HepG2 (cell line): ENCODE measurements around the gene ATP7A. TPM values are rescaled to one million over a fixed set of nuclear protein-coding genes. Genes with fewer than 3 reads are reported as not detected.

Experiments used
- ARNT ChIP-seq: fragments of 450-650 bp; IDR thresholded peaks from 2 replicates; pipeline ENCODE4 v1.6.1; 2017
- ATAD3A ChIP-seq: sonication (generic); formaldehyde crosslinking; IDR thresholded peaks from 2 replicates; pipeline ENCODE4 v1.4.0; 2020; ENCODE audit warnings: missing genetic modification reagents
- KLF11 ChIP-seq: IDR thresholded peaks from 2 replicates; pipeline ENCODE4 v1.6.1; 2016; ENCODE audit warnings: missing compliant biosample characterization
- MED13 ChIP-seq: sonication (generic); formaldehyde crosslinking; IDR thresholded peaks from 2 replicates; pipeline ENCODE4 v1.5.0; 2020; ENCODE audit warnings: missing genetic modification reagents
- NR1H2 ChIP-seq: sonication (generic); formaldehyde crosslinking; IDR thresholded peaks from 2 replicates; pipeline ENCODE4 v1.8.1; 2022; ENCODE audit warnings: low read depth, missing genetic modification reagents, borderline replicate concordance
- SALL1 ChIP-seq: sonication (generic); formaldehyde crosslinking; IDR thresholded peaks from 2 replicates; pipeline ENCODE4 v1.8.0; 2022; ENCODE audit warnings: mild to moderate bottlenecking, missing genetic modification reagents
- SMAD3 ChIP-seq: sonication (generic); formaldehyde crosslinking; IDR thresholded peaks from 2 replicates; pipeline ENCODE4 v1.4.0; 2020; ENCODE audit warnings: missing genetic modification reagents
- SRSF9 ChIP-seq: fragments of 200-400 bp; formaldehyde crosslinking; IDR thresholded peaks from 2 replicates; pipeline ENCODE4 v1.6.1; 2018; ENCODE audit warnings: borderline replicate concordance, mild to moderate bottlenecking, low read depth, low read length; ENCODE audit not compliant: insufficient read depth, poor library complexity, severe bottlenecking
- STAG1 ChIP-seq: sonication (generic); formaldehyde crosslinking; IDR thresholded peaks from 2 replicates; pipeline ENCODE4 v1.4.0; 2020; ENCODE audit warnings: missing genetic modification reagents
- SUZ12 ChIP-seq: fragments of 150-350 bp; IDR thresholded peaks from 2 replicates; pipeline ENCODE4 v1.6.1; 2014; ENCODE audit warnings: low read depth, low read length
- ZFAT ChIP-seq: sonication (generic); formaldehyde crosslinking; conservative IDR thresholded peaks from 2 replicates; pipeline ENCODE4 v1.8.1; 2023; ENCODE audit warnings: missing genetic modification reagents, inconsistent platforms
- ZFP62 ChIP-seq: sonication (generic); formaldehyde crosslinking; IDR thresholded peaks from 2 replicates; pipeline ENCODE4 v1.4.0; 2020; ENCODE audit warnings: missing genetic modification reagents
- ZNF121 ChIP-seq: sonication (generic); formaldehyde crosslinking; IDR thresholded peaks from 2 replicates; pipeline ENCODE4 v1.5.0; 2020; ENCODE audit warnings: mild to moderate bottlenecking, missing genetic modification reagents
- ZNF607 ChIP-seq: sonication (generic); formaldehyde crosslinking; IDR thresholded peaks from 2 replicates; pipeline ENCODE4 v1.5.1; 2020; ENCODE audit warnings: missing genetic modification reagents, mild to moderate bottlenecking, borderline replicate concordance
- polyA plus RNA-seq, 8 experiments: library from polyadenylated mRNA; depleted of rRNA in 3 of 8; stranded (reverse) in 7 of 8; unstranded in 1 of 8; fragments of >200 nt; fragmentation: Illumina TruSeq in 4 of 8; extraction: Trizol in 4 of 8; gene quantifications; 2 replicates each; pipeline versions ENCODE4 v1.2.1 to v1.2.3, GENCODE V29; 2011 to 2016; ENCODE audit warnings: low read depth in 4 of 8, missing spikeins in 1 of 8, mixed read lengths in 1 of 8; ENCODE audit not compliant: insufficient read depth in 1 of 8
- total RNA-seq, 5 experiments: library from RNA; depleted of rRNA; stranded (reverse); fragments of >200 nt; fragmentation: Illumina TruSeq; extraction: Trizol; gene quantifications; 2 replicates each; pipeline ENCODE4 v1.2.3, GENCODE V29; 2016; ENCODE audit warnings: low read depth in 1 of 5
- TF ChIP-seq, protein P1 (sequence below): sonication (generic); formaldehyde crosslinking; conservative IDR thresholded peaks from 2 replicates; pipeline ENCODE4 v1.4.0; 2020; ENCODE audit warnings: missing genetic modification reagents
- TF ChIP-seq, protein P2 (sequence below): sonication (generic); formaldehyde crosslinking; IDR thresholded peaks from 2 replicates; pipeline ENCODE4 v1.4.0; 2020; ENCODE audit warnings: missing genetic modification reagents, borderline replicate concordance
- TF ChIP-seq, protein P3 (sequence below): sonication (generic); formaldehyde crosslinking; IDR thresholded peaks from 2 replicates; pipeline ENCODE4 v1.4.0; 2020; ENCODE audit warnings: missing genetic modification reagents
- TF ChIP-seq, protein P4 (sequence below): sonication (generic); formaldehyde crosslinking; IDR thresholded peaks from 2 replicates; pipeline ENCODE4 v1.5.1; 2020; ENCODE audit warnings: mild to moderate bottlenecking, missing genetic modification reagents, moderate library complexity

Gene ATP7A
- total and polyA plus RNA-seq, 2 of the 13 experiments (the other 11 are each of a cell fraction or from before 2014, with no cell fraction given), result 1.7 to 4.7 TPM

DNA sequence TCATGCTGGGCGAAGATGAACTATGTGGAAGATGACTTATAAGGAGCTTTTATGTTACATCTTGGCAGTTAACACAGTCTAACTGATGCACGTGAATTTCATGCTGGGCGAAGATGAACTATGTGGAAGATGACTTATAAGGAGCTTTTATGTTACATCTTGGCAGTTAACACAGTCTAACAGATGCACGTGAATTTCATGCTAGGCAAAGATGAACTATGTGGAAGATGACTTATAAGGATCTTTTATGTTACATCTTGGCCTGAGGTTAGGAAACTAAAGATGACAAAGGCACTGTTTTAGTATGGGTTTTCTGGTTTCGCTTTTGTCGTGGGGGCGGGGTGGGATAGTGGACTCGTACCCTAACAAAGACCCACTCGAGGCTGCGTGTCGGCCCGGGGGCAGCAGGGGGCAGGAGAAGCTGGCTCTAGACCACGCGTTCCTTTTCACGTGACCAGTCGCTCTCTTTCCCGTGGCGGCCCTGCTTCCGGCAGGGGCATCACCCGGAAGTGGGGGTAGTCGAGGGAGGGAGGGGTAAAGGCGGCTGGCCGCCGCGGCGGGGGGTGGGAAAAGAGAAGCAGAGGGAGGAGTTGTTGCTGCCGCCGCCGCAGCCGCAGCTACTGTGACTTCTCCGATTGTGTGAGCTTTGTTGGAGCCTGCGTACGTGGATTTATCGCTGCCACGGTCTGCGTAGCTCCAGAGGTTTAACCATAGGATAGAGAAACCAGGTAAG is at the start of gene ATP7A (continued):
- TF ChIP-seq, protein P1, sequence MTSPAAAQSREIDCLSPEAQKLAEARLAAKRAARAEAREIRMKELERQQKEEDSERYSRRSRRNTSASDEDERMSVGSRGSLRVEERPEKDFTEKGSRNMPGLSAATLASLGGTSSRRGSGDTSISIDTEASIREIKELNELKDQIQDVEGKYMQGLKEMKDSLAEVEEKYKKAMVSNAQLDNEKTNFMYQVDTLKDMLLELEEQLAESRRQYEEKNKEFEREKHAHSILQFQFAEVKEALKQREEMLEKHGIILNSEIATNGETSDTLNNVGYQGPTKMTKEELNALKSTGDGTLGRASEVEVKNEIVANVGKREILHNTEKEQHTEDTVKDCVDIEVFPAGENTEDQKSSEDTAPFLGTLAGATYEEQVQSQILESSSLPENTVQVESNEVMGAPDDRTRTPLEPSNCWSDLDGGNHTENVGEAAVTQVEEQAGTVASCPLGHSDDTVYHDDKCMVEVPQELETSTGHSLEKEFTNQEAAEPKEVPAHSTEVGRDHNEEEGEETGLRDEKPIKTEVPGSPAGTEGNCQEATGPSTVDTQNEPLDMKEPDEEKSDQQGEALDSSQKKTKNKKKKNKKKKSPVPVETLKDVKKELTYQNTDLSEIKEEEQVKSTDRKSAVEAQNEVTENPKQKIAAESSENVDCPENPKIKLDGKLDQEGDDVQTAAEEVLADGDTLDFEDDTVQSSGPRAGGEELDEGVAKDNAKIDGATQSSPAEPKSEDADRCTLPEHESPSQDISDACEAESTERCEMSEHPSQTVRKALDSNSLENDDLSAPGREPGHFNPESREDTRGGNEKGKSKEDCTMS, result no peak
- TF ChIP-seq ZNF121 (CRISPR knock-in tag), result no peak
- TF ChIP-seq, protein P2, sequence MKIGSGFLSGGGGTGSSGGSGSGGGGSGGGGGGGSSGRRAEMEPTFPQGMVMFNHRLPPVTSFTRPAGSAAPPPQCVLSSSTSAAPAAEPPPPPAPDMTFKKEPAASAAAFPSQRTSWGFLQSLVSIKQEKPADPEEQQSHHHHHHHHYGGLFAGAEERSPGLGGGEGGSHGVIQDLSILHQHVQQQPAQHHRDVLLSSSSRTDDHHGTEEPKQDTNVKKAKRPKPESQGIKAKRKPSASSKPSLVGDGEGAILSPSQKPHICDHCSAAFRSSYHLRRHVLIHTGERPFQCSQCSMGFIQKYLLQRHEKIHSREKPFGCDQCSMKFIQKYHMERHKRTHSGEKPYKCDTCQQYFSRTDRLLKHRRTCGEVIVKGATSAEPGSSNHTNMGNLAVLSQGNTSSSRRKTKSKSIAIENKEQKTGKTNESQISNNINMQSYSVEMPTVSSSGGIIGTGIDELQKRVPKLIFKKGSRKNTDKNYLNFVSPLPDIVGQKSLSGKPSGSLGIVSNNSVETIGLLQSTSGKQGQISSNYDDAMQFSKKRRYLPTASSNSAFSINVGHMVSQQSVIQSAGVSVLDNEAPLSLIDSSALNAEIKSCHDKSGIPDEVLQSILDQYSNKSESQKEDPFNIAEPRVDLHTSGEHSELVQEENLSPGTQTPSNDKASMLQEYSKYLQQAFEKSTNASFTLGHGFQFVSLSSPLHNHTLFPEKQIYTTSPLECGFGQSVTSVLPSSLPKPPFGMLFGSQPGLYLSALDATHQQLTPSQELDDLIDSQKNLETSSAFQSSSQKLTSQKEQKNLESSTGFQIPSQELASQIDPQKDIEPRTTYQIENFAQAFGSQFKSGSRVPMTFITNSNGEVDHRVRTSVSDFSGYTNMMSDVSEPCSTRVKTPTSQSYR (CRISPR knock-in tag), result peak; percentile 56; the same call in 1 of the 2 replicates
- TF ChIP-seq ZFP62 (CRISPR knock-in tag), result no peak
- no peak for TF ChIP-seq MED13 (CRISPR knock-in tag)
- TF ChIP-seq ZNF607 (CRISPR knock-in tag), result no peak
- TF ChIP-seq SMAD3 (CRISPR knock-in tag), result peak; percentile 17; the same call in 1 of the 2 replicates
- no peak for TF ChIP-seq NR1H2 (CRISPR knock-in tag)
- TF ChIP-seq, protein P3, sequence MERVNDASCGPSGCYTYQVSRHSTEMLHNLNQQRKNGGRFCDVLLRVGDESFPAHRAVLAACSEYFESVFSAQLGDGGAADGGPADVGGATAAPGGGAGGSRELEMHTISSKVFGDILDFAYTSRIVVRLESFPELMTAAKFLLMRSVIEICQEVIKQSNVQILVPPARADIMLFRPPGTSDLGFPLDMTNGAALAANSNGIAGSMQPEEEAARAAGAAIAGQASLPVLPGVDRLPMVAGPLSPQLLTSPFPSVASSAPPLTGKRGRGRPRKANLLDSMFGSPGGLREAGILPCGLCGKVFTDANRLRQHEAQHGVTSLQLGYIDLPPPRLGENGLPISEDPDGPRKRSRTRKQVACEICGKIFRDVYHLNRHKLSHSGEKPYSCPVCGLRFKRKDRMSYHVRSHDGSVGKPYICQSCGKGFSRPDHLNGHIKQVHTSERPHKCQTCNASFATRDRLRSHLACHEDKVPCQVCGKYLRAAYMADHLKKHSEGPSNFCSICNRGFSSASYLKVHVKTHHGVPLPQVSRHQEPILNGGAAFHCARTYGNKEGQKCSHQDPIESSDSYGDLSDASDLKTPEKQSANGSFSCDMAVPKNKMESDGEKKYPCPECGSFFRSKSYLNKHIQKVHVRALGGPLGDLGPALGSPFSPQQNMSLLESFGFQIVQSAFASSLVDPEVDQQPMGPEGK (CRISPR knock-in tag), result peak; percentile 88
- TF ChIP-seq ATAD3A (CRISPR knock-in tag), result no peak
- no peak for TF ChIP-seq KLF11 (CRISPR knock-in tag)
- no peak for TF ChIP-seq ZFAT (CRISPR knock-in tag)
- TF ChIP-seq, protein P4, sequence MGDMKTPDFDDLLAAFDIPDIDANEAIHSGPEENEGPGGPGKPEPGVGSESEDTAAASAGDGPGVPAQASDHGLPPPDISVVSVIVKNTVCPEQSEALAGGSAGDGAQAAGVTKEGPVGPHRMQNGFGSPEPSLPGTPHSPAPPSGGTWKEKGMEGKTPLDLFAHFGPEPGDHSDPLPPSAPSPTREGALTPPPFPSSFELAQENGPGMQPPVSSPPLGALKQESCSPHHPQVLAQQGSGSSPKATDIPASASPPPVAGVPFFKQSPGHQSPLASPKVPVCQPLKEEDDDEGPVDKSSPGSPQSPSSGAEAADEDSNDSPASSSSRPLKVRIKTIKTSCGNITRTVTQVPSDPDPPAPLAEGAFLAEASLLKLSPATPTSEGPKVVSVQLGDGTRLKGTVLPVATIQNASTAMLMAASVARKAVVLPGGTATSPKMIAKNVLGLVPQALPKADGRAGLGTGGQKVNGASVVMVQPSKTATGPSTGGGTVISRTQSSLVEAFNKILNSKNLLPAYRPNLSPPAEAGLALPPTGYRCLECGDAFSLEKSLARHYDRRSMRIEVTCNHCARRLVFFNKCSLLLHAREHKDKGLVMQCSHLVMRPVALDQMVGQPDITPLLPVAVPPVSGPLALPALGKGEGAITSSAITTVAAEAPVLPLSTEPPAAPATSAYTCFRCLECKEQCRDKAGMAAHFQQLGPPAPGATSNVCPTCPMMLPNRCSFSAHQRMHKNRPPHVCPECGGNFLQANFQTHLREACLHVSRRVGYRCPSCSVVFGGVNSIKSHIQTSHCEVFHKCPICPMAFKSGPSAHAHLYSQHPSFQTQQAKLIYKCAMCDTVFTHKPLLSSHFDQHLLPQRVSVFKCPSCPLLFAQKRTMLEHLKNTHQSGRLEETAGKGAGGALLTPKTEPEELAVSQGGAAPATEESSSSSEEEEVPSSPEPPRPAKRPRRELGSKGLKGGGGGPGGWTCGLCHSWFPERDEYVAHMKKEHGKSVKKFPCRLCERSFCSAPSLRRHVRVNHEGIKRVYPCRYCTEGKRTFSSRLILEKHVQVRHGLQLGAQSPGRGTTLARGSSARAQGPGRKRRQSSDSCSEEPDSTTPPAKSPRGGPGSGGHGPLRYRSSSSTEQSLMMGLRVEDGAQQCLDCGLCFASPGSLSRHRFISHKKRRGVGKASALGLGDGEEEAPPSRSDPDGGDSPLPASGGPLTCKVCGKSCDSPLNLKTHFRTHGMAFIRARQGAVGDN (CRISPR knock-in tag), result peak; percentile 81
- peak; percentile 69 for TF ChIP-seq SALL1 (CRISPR knock-in tag)
- no peak for TF ChIP-seq ARNT
- TF ChIP-seq SRSF9, result no peak
- peak; percentile 52 for TF ChIP-seq STAG1 (CRISPR knock-in tag)
- TF ChIP-seq SUZ12, result no peak
